ENCODE results near the gene CDK3.

The CDK3 gene

DNA sequence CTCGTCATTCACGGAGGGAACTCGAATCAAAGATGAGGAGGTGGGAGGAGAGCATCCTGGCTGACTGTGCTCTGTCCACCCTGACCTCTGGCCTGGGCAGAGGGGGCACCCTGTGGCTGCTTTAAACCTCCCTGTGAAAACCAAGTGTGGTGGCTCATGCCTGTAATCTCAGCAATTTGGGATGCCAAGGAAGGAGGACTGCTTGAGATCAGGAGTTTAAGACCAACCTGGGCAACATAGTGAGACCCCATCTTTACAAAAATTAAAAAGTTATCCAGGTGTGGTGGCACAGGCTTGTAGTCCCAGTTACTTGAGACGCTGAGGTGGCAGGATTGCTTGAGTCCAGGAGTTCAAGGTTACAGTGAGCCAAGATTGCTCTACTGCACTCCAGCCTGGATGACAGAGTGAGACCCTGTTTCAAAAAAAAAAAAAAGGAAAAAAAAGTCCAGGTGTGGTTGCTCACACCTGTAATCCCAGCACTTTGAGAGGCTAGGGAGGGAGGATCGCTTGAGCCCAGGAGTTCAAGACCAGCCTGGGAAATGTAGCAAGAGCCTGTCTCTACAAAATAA is 5.8 kb upstream of the CDK3 start:
- no peak for DNase-seq

- no peak for DNase-seq
These were observed 5.2 kb upstream of the CDK3 start for GRCh38 chr17:75995385-75995925.

DNA sequence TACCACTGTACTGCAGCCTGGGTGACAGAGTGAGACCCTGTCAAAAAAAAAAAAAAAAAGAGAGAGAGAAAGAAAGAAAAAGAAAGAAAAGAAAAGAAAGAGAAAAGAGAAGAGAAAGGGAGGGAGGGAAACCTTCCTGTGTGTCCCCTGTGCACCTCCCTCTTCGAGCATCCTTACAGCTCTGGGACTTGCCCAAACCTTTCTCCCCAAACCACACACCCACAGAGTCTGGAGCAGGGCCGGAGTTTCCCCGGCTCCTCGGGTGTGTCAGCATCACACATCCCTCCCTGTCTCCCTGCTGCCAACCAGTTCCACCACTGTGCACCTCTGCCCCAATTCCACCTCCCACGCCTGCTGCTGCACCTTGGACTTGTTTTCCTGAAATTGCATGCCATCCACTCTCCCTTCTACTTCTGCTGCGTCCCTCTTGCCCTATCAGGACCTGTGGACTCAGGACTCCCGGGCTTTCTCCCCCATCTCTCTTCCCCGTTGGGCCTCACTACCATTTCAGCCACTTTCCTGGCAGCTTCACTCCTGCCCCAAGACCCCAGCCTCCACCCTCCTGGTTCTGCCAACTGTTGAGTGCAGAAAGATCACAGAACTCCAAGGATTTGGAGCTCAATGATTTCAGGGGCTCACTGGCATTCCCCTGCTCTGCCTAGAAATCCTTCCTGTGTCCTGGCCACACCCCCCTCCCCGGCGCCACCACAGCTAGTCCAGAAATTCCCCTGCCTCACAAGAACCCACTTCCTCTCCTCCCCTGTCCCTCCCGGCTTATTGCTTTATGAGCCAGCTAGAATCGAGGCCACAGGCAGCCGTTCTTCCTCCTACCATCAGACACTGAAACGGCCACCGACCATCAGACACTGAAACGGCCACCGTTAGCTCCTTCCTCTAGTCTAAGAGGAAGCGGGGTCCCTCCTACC is 3.7 kb upstream of the CDK3 start:
- peak; percentile 51 for DNase-seq

GRCh38 chr17:75998327-75998795 is 2.3 kb upstream of the CDK3 start:
- no peak for DNase-seq

GRCh38 chr17:76000016-76000754 is 470 bp upstream of the CDK3 start:
- DNase-seq, result no peak

DNA sequence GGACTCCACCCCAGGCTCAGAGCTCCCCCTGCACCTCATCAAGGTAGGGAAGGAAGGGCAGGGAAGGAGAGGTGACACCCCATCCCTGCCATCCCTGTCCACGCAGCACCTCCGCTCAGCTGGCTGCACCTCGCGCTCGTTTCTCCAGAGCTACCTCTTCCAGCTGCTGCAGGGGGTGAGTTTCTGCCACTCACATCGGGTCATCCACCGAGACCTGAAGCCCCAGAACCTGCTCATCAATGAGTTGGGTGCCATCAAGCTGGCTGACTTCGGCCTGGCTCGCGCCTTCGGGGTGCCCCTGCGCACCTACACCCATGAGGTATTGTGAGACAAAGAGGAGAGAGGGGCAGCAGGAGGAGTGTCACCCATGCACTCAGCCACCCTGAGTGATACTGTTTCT is 1.4 kb downstream of the CDK3 start:
- no peak for DNase-seq

GRCh38 chr17:76003915-76004314 is 3.3 kb downstream of the CDK3 start:
- no peak for DNase-seq

- no peak for DNase-seq
These were observed 4.2 kb downstream of the CDK3 start for GRCh38 chr17:76004750-76005262.

DNA sequence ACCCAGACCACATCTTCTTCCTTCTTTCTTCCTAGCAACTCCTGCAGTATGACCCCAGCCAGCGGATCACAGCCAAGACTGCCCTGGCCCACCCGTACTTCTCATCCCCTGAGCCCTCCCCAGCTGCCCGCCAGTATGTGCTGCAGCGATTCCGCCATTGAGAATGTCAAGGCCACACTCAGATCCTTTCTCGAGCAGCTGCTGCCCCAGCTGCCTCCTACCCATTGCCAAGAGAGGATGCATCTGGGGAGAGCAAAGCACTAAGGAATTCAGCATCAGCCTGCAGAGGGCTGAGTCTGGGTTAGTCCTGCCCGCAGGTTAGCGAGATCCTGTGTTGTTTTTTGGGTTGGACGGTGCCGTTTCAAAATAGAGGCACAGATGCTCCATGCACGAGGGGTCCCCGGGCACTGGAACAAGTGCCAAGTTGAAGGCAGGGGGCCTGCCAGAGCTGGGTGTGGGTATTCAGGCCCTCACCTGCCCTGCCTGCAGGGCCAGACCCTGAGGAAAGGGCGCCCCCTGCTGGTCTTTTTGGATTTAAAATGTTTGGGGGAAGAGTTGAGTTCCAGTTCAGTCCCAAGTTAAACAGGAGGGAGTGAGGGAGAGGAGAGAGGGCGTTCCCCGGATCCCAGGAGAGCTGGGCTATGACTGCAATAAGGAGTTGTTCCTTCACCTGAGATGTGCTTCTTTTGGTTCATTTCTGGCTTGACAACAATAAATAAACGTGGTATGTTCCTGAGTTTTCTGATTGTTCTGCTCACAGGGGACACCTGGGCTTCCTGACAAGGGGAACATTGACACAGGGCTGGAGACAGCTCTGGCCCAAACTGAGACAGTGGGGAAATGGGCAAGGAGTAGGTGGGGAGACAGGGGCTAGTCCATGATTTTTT is 4.9 kb downstream of the CDK3 start:
- peak; percentile 91 for DNase-seq

DNA sequence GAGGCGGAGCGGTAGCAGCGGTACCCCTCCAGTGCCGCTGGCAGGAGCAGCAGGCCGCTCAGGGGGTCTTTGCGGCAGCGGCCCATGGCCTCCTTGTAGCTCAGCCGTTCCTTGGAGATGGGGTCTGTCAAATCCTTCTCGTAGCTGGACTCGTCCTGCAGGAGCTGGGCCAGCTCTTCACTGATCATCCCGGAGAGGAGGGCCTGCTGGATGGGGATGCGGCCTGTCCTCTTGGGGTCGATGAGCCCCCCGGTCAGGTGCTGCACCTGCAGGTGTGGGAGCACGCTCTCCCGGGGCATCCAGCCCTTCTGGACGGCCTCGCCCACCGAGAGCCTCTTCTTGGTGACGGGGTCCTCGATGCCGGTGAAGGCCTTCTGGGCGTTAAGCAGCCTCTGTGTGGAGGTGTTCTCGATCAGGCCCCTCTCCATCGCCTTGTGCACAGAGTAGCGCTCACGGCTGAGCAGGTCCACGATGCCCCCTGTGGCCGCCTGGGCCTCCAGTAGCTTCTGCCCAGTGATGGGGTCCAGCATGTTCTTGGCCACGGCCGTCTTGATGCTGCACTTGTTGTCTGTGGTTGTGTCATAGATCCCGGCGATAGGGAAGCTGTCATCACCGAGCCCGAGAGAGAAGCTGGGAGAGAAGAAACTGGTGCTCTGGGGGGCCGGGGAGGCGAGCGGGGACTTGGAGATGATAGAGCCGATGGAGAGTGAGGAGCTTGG is 6.6 kb downstream of the CDK3 start:
- DNase-seq, result no peak

DNA sequence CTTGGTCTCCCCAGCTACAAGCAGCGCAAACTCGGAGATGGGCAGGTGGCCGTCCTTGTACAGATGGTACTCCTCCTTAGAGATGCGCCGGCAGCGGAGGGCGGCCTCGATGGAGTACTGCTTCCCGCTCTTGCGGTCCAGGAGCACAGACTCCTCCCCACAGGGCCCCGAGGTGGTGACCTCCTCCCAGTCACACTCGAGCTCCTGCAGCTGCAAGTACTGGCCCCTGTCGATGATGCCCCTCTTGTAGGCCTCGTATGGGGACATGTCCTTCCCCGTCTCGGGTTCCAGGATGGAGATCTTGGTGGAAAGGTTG is 7.2 kb downstream of the CDK3 start:
- no peak for DNase-seq

- no peak for DNase-seq
These were observed 7.6 kb downstream of the CDK3 start for GRCh38 chr17:76008208-76008607.

DNA sequence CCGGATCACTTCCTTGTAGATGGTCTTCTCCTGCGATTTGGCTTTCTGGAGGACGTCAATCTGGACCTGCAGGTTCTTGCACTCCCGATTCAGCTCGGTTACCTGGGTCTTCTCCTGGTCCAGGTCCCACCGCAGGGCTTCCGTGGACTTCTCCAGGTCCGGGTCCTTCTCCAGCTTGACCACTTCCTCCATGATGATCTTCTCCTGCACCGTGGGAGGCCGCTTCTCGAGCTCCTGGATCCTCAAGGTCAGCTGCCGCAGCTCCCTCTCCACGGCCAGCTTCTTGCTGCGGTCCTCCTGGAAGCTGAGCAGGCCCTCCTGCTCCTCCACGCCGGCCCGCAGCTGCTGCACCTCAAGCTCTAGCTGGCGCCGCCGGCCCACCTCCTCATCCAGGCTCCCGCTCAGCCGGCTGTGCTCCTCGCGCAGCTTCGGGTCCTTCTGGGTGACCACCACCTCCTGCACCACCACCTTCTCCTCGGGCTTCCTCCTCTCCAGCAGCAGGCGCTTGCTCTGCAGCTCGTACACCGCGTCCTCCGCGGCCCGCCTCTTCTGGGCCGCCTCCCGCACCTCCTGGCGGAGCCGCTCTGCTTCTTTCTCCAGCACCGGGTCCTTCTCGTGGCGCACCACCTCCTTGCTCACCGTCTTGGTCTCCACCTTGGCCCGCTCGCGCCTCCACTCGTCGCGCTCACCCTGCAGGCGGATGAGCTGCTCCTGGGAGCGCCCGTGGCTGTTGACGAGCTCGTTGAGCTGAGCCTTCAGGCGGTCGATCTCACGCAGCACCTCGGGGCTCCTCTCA is 8.2 kb downstream of the CDK3 start:
- DNase-seq, result no peak

DNA sequence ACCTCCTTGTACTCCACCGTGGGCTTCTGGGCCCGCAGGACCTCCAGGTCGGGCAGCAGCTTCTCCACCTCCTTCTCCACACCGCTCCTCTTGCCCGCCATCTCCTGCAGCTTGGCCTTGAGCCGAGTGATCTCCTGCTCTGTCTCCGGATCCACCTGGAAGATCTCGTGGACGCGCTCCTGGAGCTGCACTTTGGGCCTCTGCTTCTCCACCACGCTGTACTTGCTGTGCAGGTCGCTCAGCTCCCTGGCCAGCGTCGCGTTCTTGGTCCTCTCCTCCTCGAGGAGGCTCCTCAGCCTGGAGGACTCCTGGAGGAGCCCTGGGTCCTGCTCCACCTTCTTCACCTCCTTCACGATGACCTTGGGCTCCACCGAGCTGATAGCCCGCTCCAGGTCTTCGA is 8.8 kb downstream of the CDK3 start:
- no peak for DNase-seq

GRCh38 chr17:76009969-76010661 is 9.5 kb downstream of the CDK3 start:
- no peak for DNase-seq

DNA sequence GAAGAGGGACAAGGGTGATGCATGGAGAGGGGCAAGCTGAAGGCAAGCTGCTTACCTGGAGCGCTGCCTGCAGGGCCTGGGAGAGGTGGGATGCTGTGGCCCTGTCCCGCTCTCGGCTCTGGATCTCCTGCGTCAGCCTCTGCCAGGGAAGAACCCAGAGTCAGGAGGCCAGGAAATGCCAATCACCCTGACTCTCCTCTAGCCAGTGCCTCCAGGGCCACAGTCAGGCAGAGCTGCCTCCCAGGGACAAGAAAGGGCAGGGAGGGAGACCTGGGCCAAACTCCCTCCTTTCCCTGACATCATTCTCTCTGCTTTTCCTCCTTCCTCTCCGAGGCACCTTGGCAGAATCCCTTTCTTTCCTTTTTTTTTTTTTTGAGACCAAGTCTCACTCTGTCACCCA is 11.3 kb downstream of the CDK3 start:
- no peak for DNase-seq

- DNase-seq, result no peak
These were observed 12.8 kb downstream of the CDK3 start for GRCh38 chr17:76013377-76013932.

- peak; percentile 75 for DNase-seq
These were observed 13.7 kb downstream of the CDK3 start for GRCh38 chr17:76014100-76014924.

DNA sequence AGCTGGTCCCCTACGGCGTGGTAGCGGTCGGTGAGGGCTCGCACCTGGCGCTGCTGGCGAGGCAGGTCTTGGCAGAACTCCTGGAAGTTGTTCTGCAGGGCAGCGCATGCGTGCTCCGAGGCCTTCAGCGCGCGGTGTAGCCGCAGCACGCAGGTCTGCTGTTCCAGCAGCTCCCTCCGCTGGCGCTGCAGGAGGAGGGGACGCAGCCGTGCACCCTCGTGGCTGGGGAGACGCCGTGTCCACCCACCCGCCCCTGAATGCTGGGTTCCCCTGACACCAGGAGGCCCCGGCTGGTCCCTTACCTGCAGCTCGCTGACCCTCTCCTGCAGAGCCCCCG is 14.2 kb downstream of the CDK3 start:
- DNase-seq, result no peak

Measured in right hindlimb (tissue), 1 donor.